A549 treated with DMSO at 1 μM for 4 hours (cell line): Measurements from ENCODE around the gene TRIM65. TPM values are rescaled to one million over a fixed set of nuclear protein-coding genes. Genes with fewer than 3 reads are reported as not detected.

Experiments
- total RNA-seq: library from RNA; stranded (reverse); fragments of 200-300 nt; extraction: Qiagen RNA extraction; gene quantifications from 5 replicates; pipeline ENCODE4 v1.2.3, GENCODE V29; 2022; ENCODE audit warnings: low read depth

Gene TRIM65
- 32.2 to 45.2 TPM (median 37.3 TPM) in 5 replicates for total RNA-seq

GRCh38 chr17:75896415-75897159, at the start of gene TRIM65:
TRIM65 (minus strand) TSS chr17:75896951; CDS start chr17:75896937, 14 bp downstream.

GRCh38 chr17:75940727-75941441, 44.1 kb upstream of the TRIM65 start, which contains the start of gene FBF1:
FBF1 (minus strand) TSS chr17:75941042; CDS start chr17:75938149, 2,893 bp downstream.

GRCh38 chr17:75904749-75905521, 8.2 kb upstream of the TRIM65 start, which contains the start of gene MRPL38:
MRPL38 (minus strand) TSS chr17:75904884; CDS start chr17:75904875, 9 bp downstream.

GRCh38 chr17:75878174-75878998, 18.4 kb downstream of the TRIM65 start, which contains the start of gene TRIM47:
TRIM47 (minus strand) TSS chr17:75878581; CDS start chr17:75878548, 33 bp downstream.

GRCh38 chr17:75855310-75856061, 41.3 kb downstream of the TRIM65 start, which contains the start of gene WBP2:
WBP2 (minus strand) TSS chr17:75855335; CDS start chr17:75855297, 38 bp downstream.

GRCh38 chr17:75843577-75844529, 52.9 kb downstream of the TRIM65 start, which contains the start of gene UNC13D:
UNC13D (minus strand) TSS chr17:75844404; CDS start chr17:75844337, 67 bp downstream.

Other genes with a start within 250 kb of the TRIM65 start
- gene RECQL5, start 229.8 kb downstream of the TRIM65 start, total RNA-seq: 18.7 to 27.1 TPM (median 26.1 TPM) in 5 replicates
- 97.6 to 105 TPM (median 103 TPM) in 5 replicates for gene SAP30BP, start 229.6 kb downstream of the TRIM65 start, total RNA-seq
- 44.5 to 54.7 TPM (median 48.0 TPM) in 5 replicates for gene ITGB4, start 175.5 kb downstream of the TRIM65 start, total RNA-seq
- gene GALK1, start 131.8 kb downstream of the TRIM65 start, total RNA-seq: 51.8 to 72.3 TPM (median 62.1 TPM) in 5 replicates
- 24.8 to 36.3 TPM (median 30.6 TPM) in 5 replicates for gene UNK, start 112.1 kb downstream of the TRIM65 start, total RNA-seq
- 2.3 to 4.8 TPM (median 4.3 TPM) in 5 replicates for gene UNC13D, start 52.5 kb downstream of the TRIM65 start, total RNA-seq
- 83.1 to 105 TPM (median 92.2 TPM) in 5 replicates for gene WBP2, start 41.6 kb downstream of the TRIM65 start, total RNA-seq
- 138 to 179 TPM (median 144 TPM) in 5 replicates for gene TRIM47, start 18.4 kb downstream of the TRIM65 start, total RNA-seq
- 95.6 to 134 TPM (median 122 TPM) in 5 replicates for gene MRPL38, start 7.9 kb upstream of the TRIM65 start, total RNA-seq
- gene FBF1, start 44.1 kb upstream of the TRIM65 start, total RNA-seq: 4.5 to 9.4 TPM (median 8.6 TPM) in 5 replicates
- gene ACOX1, start 82.2 kb upstream of the TRIM65 start, total RNA-seq: 15.9 to 18.2 TPM (median 17.5 TPM) in 5 replicates
- gene TEN1, start 82.3 kb upstream of the TRIM65 start, total RNA-seq: 22.8 to 24.7 TPM (median 23.4 TPM) in 5 replicates
- 3.3 to 6.0 TPM (median 5.5 TPM) in 5 replicates for gene CDK3, start 103.9 kb upstream of the TRIM65 start, total RNA-seq
- gene EVPL, start 130.4 kb upstream of the TRIM65 start, total RNA-seq: 11.9 to 17.9 TPM (median 14.9 TPM) in 5 replicates
- 73.3 to 89.8 TPM (median 87.8 TPM) in 5 replicates for gene SRP68, start 175.6 kb upstream of the TRIM65 start, total RNA-seq
- gene GALR2, start 177.8 kb upstream of the TRIM65 start, total RNA-seq: 0.22 to 1.6 TPM (median 1.3 TPM) in 5 replicates
- gene ZACN, start 182.2 kb upstream of the TRIM65 start, total RNA-seq: 0.16 to 0.58 TPM (median 0.28 TPM) in 5 replicates
- 60.6 to 75.5 TPM (median 70.4 TPM) in 5 replicates for gene EXOC7, start 206.8 kb upstream of the TRIM65 start, total RNA-seq
- 0.24 to 0.42 TPM (median 0.35 TPM) in 5 replicates for gene FOXJ1, start 244.3 kb upstream of the TRIM65 start, total RNA-seq